H9 (cell line): ENCODE measurements around the gene C1orf116. TPM values are rescaled to one million over a fixed set of nuclear protein-coding genes. Genes with fewer than 3 reads are reported as not detected.

Experiments
- DNase-seq: peaks from one replicate; pipeline ENCODE4 v3.0.0-alpha.2; 2017
- H2AFZ ChIP-seq: one replicate; pipeline ENCODE4 v1.6.1; 2013; ENCODE audit warnings: mild to moderate bottlenecking, low read length, control low read depth, moderate library complexity
- H2AK5ac ChIP-seq: 2 replicates; pipeline ENCODE4 v1.6.1; 2013; ENCODE audit warnings: low read length, control low read depth, mixed read lengths; ENCODE audit not compliant: insufficient read length
- H2BK120ac ChIP-seq: one replicate; pipeline ENCODE4 v1.6.1; 2013; ENCODE audit warnings: low read depth, mild to moderate bottlenecking, low read length, control low read depth, inconsistent platforms; ENCODE audit not compliant: poor library complexity, severe bottlenecking
- H2BK12ac ChIP-seq: 2 replicates; pipeline ENCODE4 v1.6.1; 2013; ENCODE audit warnings: low read length, control low read depth, mixed read lengths, low read depth; ENCODE audit not compliant: insufficient read length
- H2BK15ac ChIP-seq: 2 replicates; pipeline ENCODE4 v1.6.1; 2013; ENCODE audit warnings: low read depth, low read length, control low read depth
- H2BK20ac ChIP-seq: one replicate; pipeline ENCODE4 v1.6.1; 2013; ENCODE audit warnings: low read depth, mild to moderate bottlenecking, low read length, control low read depth, inconsistent platforms; ENCODE audit not compliant: poor library complexity, severe bottlenecking
- H2BK5ac ChIP-seq: 2 replicates; pipeline ENCODE4 v1.6.1; 2013; ENCODE audit warnings: low read length, control low read depth, mixed read lengths; ENCODE audit not compliant: insufficient read length
- H3K14ac ChIP-seq: 2 replicates; pipeline ENCODE4 v1.6.1; 2013; ENCODE audit warnings: low read length, control low read depth; ENCODE audit not compliant: insufficient read depth
- H3K18ac ChIP-seq: 2 replicates; pipeline ENCODE4 v1.6.1; 2013; ENCODE audit warnings: low read depth, mild to moderate bottlenecking, mixed read lengths, low read length, control low read depth; ENCODE audit not compliant: insufficient read length
- H3K23ac ChIP-seq: 2 replicates; pipeline ENCODE4 v1.6.1; 2013; ENCODE audit warnings: low read length, control low read depth, mixed read lengths, low read depth; ENCODE audit not compliant: insufficient read length
- H3K23me2 ChIP-seq: 2 replicates; pipeline ENCODE4 v1.6.1; 2013; ENCODE audit warnings: low read depth, mild to moderate bottlenecking, mixed read lengths, low read length, control low read depth; ENCODE audit not compliant: insufficient read length, poor library complexity, severe bottlenecking
- H3K27ac ChIP-seq: 2 replicates; pipeline ENCODE4 v1.5.1; 2013; ENCODE audit warnings: low read length, control low read depth, mixed read lengths, low read depth; ENCODE audit not compliant: insufficient read length
- H3K27me3 ChIP-seq: 2 replicates; pipeline ENCODE4 v1.6.1; 2013; ENCODE audit warnings: low read length, control low read depth, inconsistent platforms; ENCODE audit not compliant: insufficient read depth
- H3K4ac ChIP-seq: 2 replicates; pipeline ENCODE4 v1.6.1; 2013; ENCODE audit warnings: low read depth, mild to moderate bottlenecking, control low read depth, inconsistent platforms, low read length, moderate library complexity
- H3K4me1 ChIP-seq: 2 replicates; pipeline ENCODE4 v1.6.1; 2013; ENCODE audit warnings: low read length, control low read depth, inconsistent platforms; ENCODE audit not compliant: insufficient read depth
- H3K4me2 ChIP-seq: 2 replicates; pipeline ENCODE4 v1.6.1; 2013; ENCODE audit warnings: low read length, control low read depth, mixed read lengths; ENCODE audit not compliant: insufficient read length, insufficient read depth
- H3K56ac ChIP-seq: 2 replicates; pipeline ENCODE4 v1.6.1; 2013; ENCODE audit warnings: low read depth, mild to moderate bottlenecking, mixed read lengths, low read length, control low read depth; ENCODE audit not compliant: insufficient read length
- H3K79me1 ChIP-seq: 2 replicates; pipeline ENCODE4 v1.6.1; 2013; ENCODE audit warnings: low read depth, mild to moderate bottlenecking, moderate library complexity, low read length, control low read depth, inconsistent platforms; ENCODE audit not compliant: insufficient read depth, poor library complexity, severe bottlenecking
- H3K79me2 ChIP-seq: 2 replicates; pipeline ENCODE4 v1.6.1; 2013; ENCODE audit warnings: low read length, control low read depth, inconsistent platforms; ENCODE audit not compliant: insufficient read depth
- H3K9ac ChIP-seq: 2 replicates; pipeline ENCODE4 v1.6.1; 2013; ENCODE audit warnings: low read length, control low read depth, mixed read lengths; ENCODE audit not compliant: insufficient read length; ENCODE audit errors: extremely low read depth
- H3K9me3 ChIP-seq: one replicate; pipeline ENCODE4 v1.6.1; 2013; ENCODE audit warnings: low read depth, low read length, inconsistent platforms; ENCODE audit not compliant: control insufficient read depth
- H3T11ph ChIP-seq: one replicate; pipeline ENCODE4 v1.6.1; 2013; ENCODE audit warnings: mild to moderate bottlenecking, low read length, control low read depth, inconsistent platforms
- H4K20me1 ChIP-seq: one replicate; pipeline ENCODE4 v1.6.1; 2013; ENCODE audit not compliant: control insufficient read depth, insufficient read length, insufficient read depth
- H4K5ac ChIP-seq: 2 replicates; pipeline ENCODE4 v1.6.1; 2013; ENCODE audit warnings: low read depth, mild to moderate bottlenecking, mixed read lengths, low read length, control low read depth; ENCODE audit not compliant: insufficient read length
- H4K8ac ChIP-seq: replicated peaks from 2 replicates; pipeline ENCODE4 v1.6.1; 2013; ENCODE audit warnings: low read length, control low read depth, mixed read lengths, low read depth; ENCODE audit not compliant: insufficient read length
- H4K91ac ChIP-seq: 2 replicates; pipeline ENCODE4 v1.6.1; 2013; ENCODE audit warnings: low read depth, mild to moderate bottlenecking, moderate library complexity, mixed read lengths, low read length, control low read depth; ENCODE audit not compliant: insufficient read length
- H3K27ac Mint-ChIP-seq, 3 experiments: 2 replicates in 2 of 3; 3 replicates in 1 of 3; pipeline ENCODE4 v1.8.0; 2020 to 2021; ENCODE audit warnings: mixed read lengths in 3 of 3, mild to moderate bottlenecking in 1 of 3, moderate library complexity in 1 of 3
- H3K27me3 Mint-ChIP-seq: 2 replicates; pipeline ENCODE4 v1.8.0; 2021; ENCODE audit warnings: low read depth, mild to moderate bottlenecking, moderate library complexity, mixed read lengths
- H3K36me3 Mint-ChIP-seq, 3 experiments: 2 replicates in 2 of 3; 3 replicates in 1 of 3; pipeline ENCODE4 v1.8.0; 2020 to 2021; ENCODE audit warnings: low read depth in 3 of 3, mixed read lengths in 3 of 3; ENCODE audit not compliant: insufficient read depth in 1 of 3
- H3K4me1 Mint-ChIP-seq, 2 experiments: 2 replicates each; pipeline ENCODE4 v1.8.0; 2020; ENCODE audit warnings: mixed read lengths in 2 of 2
- H3K4me3 Mint-ChIP-seq, 2 experiments: 2 replicates in 1 of 2; 3 replicates in 1 of 2; pipeline ENCODE4 v1.8.0; 2020 to 2021; ENCODE audit warnings: mild to moderate bottlenecking in 2 of 2, mixed read lengths in 2 of 2, moderate library complexity in 1 of 2
- H3K9me3 Mint-ChIP-seq, 2 experiments: 2 replicates in 1 of 2; 3 replicates in 1 of 2; pipeline ENCODE4 v1.8.0; 2020; ENCODE audit warnings: mild to moderate bottlenecking in 2 of 2, mixed read lengths in 2 of 2, moderate library complexity in 1 of 2
- CTCF ChIP-seq: fragments of 200-600 bp; sonication (generic); conservative IDR thresholded peaks from 3 replicates; pipeline ENCODE4 v1.8.0; 2021; ENCODE audit warnings: antibody characterized with exemption, mild to moderate bottlenecking
- WGBS: extraction: QIAGEN DNeasy Blood & Tissue Kit; methylation state at CpG from one replicate; pipeline ENCODE4 v1.1.7; 2013; ENCODE audit warnings: missing lambda C conversion rate, low lambda C conversion rate, mixed read lengths; ENCODE audit not compliant: insufficient read length; ENCODE audit errors: extremely low coverage; 5-methylcytosine and 5-hydroxymethylcytosine counted together
- total RNA-seq: library from RNA; stranded (reverse); gene quantifications from 2 replicates; pipeline ENCODE4 v1.2.1, GENCODE V29; 2021

The C1orf116 gene
- total RNA-seq, 1 experiment from 2014 or later, result 0.48 TPM

- DNase-seq, result peak; percentile 54
- peaks cover 47% of the 10 kb centered on the region for H3K27me3 Mint-ChIP-seq
- H2BK15ac ChIP-seq, result no peak overlapping the region
Measured at GRCh38 chr1:206985162-206985749, 47.3 kb downstream of the C1orf116 start.

More at GRCh38 chr1:206985162-206985749, 47.3 kb downstream of the C1orf116 start:
- H2BK120ac ChIP-seq, result no peak overlapping the region
- H3K79me1 ChIP-seq, result no peaks in the 10 kb centered on the region
- H3K56ac ChIP-seq, result no peak overlapping the region
- H3K27me3 ChIP-seq, result no peaks in the 10 kb centered on the region; the same call in 1 of the 2 replicates
- no peak overlapping the region for H2BK20ac ChIP-seq
- no peak overlapping the region for H2BK5ac ChIP-seq
- H3K9me3 ChIP-seq, result no peaks in the 10 kb centered on the region
- H3K23ac ChIP-seq, result no peak overlapping the region
- H3K4me3 Mint-ChIP-seq, result no peak overlapping the region
- no peak overlapping the region for H4K8ac ChIP-seq
- peak overlapping the region; percentile 23 for H3K4me2 ChIP-seq
- no peak overlapping the region for H2BK12ac ChIP-seq
- no peak overlapping the region for H3K27ac ChIP-seq
- peaks cover 34 to 49% of the 10 kb centered on the region in 2 experiments for H3K4me1 Mint-ChIP-seq
- no peak overlapping the region for H2AFZ ChIP-seq
- H3T11ph ChIP-seq, result no peak overlapping the region
- H4K5ac ChIP-seq, result no peak overlapping the region
- H4K91ac ChIP-seq, result no peak overlapping the region
- no peak for TF ChIP-seq CTCF
- no peaks in the 10 kb centered on the region for H3K79me2 ChIP-seq
- WGBS, result no CpG with 5 or more reads among the region's 10 CpGs
- H3K14ac ChIP-seq, result no peak overlapping the region
- H3K36me3 Mint-ChIP-seq, result no peaks in the 10 kb centered on the region
- 0 out of 5 replicates have a peak, but pooled peaks cover 0 to 2% of the 10 kb centered on the region in 2 experiments for H3K9me3 Mint-ChIP-seq
- no peak overlapping the region for H3K18ac ChIP-seq
- no peak overlapping the region for H3K9ac ChIP-seq
- no peak overlapping the region for H3K27ac Mint-ChIP-seq
- H3K4ac ChIP-seq, result no peak overlapping the region
- peaks cover 7% of the 10 kb centered on the region; the same call in 1 of the 2 replicates for H3K4me1 ChIP-seq
- H2AK5ac ChIP-seq, result no peak overlapping the region
- H3K23me2 ChIP-seq, result no peaks in the 10 kb centered on the region
- H4K20me1 ChIP-seq, result no peaks in the 10 kb centered on the region
